ENCODE results near the gene PCDHA11.

DNA sequence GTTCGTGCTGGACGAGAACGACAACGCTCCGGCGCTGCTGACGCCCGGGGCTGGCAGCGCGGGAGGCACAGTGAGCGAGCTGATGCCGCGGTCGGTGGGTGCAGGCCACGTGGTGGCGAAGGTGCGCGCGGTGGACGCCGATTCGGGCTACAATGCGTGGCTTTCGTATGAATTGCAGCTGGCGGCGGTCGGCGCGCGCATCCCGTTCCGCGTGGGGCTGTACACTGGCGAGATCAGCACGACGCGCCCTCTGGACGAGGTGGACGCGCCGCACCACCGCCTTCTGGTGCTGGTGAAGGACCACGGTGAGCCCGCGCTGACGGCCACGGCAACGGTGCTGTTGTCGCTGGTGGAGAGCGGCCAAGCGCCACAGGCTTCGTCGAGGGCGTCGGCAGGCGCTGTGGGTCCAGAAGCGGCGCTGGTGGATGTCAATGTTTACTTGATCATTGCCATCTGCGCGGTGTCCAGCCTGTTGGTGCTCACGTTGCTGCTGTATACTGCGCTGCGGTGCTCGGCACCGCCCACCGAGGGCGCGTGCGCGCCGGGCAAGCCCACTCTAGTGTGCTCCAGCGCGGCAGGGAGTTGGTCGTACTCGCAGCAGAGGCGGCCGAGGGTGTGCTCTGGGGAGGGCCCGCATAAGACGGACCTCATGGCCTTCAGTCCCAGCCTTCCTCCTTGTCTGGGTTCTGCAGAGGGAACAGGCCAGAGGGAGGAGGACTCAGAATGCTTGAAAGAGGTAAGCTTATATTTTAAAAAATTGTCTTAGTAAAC is 15.4 kb downstream of the PCDHA11 start:
- TF ChIP-seq POLR2A (IDR thresholded peaks at IDR 0.05) = no peak
- TF ChIP-seq, protein P1, sequence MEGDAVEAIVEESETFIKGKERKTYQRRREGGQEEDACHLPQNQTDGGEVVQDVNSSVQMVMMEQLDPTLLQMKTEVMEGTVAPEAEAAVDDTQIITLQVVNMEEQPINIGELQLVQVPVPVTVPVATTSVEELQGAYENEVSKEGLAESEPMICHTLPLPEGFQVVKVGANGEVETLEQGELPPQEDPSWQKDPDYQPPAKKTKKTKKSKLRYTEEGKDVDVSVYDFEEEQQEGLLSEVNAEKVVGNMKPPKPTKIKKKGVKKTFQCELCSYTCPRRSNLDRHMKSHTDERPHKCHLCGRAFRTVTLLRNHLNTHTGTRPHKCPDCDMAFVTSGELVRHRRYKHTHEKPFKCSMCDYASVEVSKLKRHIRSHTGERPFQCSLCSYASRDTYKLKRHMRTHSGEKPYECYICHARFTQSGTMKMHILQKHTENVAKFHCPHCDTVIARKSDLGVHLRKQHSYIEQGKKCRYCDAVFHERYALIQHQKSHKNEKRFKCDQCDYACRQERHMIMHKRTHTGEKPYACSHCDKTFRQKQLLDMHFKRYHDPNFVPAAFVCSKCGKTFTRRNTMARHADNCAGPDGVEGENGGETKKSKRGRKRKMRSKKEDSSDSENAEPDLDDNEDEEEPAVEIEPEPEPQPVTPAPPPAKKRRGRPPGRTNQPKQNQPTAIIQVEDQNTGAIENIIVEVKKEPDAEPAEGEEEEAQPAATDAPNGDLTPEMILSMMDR (IDR thresholded peaks at IDR 0.05) = no peak

Data from esophagus squamous epithelium (tissue), 4 donors.